OCI-M1 (cell line): Measurements from ENCODE around the gene NAXD.
"Not testable (repeated sequence)": the region's sequence is repeated elsewhere in the genome, so short reads cannot be mapped to it uniquely, and the experiment has no call there.

ENCODE experiments used
- DNase-seq: peaks from one replicate; lab custom pipeline; 2025; lab: John Stamatoyannopoulos, UW

NAXD gene

GRCh38 chr13:110615322-110616102 is at the start of gene NAXD:
Gene NAXD, plus strand, starts transcription at chr13:110615545. Its CDS starts 57 bp downstream, at chr13:110615602.
- DNase-seq, result peak; percentile 96

- DNase-seq, result no peak
Observed at GRCh38 chr13:110566171-110566570, 49.2 kb upstream of the NAXD start.

GRCh38 chr13:110568612-110569011 is 46.7 kb upstream of the NAXD start:
- no peak for DNase-seq

GRCh38 chr13:110569962-110570361 is 45.4 kb upstream of the NAXD start:
- DNase-seq, result not testable (repeated sequence)

- no peak for DNase-seq
Observed at GRCh38 chr13:110570886-110571285, 44.5 kb upstream of the NAXD start.

GRCh38 chr13:110571896-110572777 is 43.2 kb upstream of the NAXD start:
- no peak for DNase-seq

- DNase-seq, result no peak
Observed at GRCh38 chr13:110572778-110573118, 42.6 kb upstream of the NAXD start.

GRCh38 chr13:110574161-110574560 is 41.2 kb upstream of the NAXD start:
- no peak for DNase-seq

GRCh38 chr13:110575322-110576069 is 39.8 kb upstream of the NAXD start:
- DNase-seq, result peak; percentile 46

- no peak for DNase-seq
Observed at GRCh38 chr13:110576070-110576394, 39.3 kb upstream of the NAXD start.

GRCh38 chr13:110576736-110577476 is 38.4 kb upstream of the NAXD start:
- no peak for DNase-seq

GRCh38 chr13:110578363-110578762 is 37.0 kb upstream of the NAXD start:
- DNase-seq, result no peak

GRCh38 chr13:110580800-110581199 is 34.5 kb upstream of the NAXD start:
- peak; percentile 27 for DNase-seq

GRCh38 chr13:110581506-110582185 is 33.7 kb upstream of the NAXD start:
- no peak for DNase-seq

- DNase-seq, result no peak
Observed at GRCh38 chr13:110582421-110582954, 32.9 kb upstream of the NAXD start.

GRCh38 chr13:110583178-110583865 is 32.0 kb upstream of the NAXD start:
- DNase-seq, result no peak

GRCh38 chr13:110589793-110590390 is 25.5 kb upstream of the NAXD start:
- DNase-seq, result peak; percentile 40

- DNase-seq, result no peak
Observed at GRCh38 chr13:110590577-110590976, 24.8 kb upstream of the NAXD start.

GRCh38 chr13:110592665-110593064 is 22.7 kb upstream of the NAXD start:
- DNase-seq, result no peak
